ENCODE results near the gene GOLGA7B.

The GOLGA7B gene

DNA sequence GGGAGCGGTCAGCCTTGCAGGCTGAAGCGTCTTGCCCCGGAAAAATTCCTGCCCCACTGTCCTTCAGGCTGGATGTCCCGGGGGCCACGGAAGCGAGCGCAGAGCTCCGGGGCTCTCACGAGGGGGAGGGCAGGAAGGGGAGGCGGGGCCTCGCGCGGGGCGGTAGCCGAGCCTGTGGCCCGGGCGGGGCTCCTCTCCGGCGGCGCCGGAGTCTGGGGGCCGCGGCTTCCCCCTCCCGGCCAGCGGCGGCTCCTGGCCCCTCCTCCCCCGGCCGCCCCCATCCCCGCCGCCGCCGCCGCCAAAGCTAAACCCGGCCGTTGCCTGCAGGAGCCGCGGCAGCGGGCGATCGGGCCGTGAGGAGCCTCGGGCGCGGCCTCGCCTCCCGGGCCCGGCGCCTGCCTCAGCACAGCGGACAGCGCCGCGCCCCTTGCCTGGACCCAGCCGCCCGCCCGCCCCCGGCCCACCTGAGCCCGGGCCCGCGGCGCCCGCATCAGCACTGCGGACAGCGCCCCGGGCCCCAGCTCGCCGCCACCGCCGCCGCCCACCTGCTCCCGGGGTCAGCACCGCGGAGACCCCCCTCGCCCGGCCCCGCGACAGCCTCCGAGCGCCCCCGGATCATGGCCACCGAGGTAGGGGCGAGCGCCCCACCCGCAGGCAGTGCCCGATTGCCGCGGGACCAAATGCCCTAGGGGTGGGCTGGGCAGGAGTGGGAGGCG is at the start of gene GOLGA7B:
Gene GOLGA7B (plus strand): TSS at position 157 of the 716 bp plus-strand sequence. CDS start 461 bp downstream, at position 618.
- DNase-seq (ENCODE audit: low read depth): no peak

DNA sequence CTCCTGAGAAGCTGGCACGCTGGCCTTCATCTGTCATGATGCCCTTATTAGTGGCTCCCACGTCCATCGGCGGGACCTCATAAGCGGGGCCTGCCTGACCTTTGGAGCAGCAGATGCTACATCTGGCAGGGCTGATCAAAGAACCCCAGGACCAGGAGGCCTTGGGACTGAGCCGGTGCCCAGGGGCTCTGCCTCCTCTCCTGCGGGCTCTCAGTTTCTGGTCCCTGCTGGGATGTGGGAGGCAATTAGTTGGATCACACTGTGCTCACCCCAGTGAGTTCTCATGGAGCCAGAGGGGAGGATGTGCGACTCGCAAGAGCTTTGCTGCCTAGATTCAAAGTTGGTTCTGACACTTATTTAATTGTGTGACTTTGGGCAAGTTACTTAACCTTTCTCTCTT is 49.2 kb upstream of the GOLGA7B start:
- DNase-seq (ENCODE audit: low read depth): no peak

DNA sequence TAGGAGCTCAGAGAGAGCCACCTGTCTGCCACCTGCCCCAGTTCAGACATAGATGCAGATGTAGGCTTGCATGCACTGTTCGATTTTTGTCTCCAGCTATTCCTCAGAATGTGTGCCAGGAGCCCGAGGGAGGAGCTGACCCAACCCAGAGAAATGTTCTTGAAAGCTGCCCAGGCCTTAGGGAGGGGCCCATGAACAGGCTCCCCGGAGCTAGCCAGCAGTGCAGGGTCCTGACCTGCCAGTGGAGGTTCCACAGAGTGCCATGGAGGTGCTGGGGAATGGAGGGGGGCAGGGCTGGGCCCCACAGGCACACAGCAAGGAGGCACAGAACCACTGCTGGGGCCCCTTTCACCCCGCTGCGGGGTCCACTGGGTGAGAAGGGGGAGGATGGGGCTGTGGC is 48.2 kb upstream of the GOLGA7B start:
- no peak for DNase-seq (ENCODE audit: low read depth)

DNA sequence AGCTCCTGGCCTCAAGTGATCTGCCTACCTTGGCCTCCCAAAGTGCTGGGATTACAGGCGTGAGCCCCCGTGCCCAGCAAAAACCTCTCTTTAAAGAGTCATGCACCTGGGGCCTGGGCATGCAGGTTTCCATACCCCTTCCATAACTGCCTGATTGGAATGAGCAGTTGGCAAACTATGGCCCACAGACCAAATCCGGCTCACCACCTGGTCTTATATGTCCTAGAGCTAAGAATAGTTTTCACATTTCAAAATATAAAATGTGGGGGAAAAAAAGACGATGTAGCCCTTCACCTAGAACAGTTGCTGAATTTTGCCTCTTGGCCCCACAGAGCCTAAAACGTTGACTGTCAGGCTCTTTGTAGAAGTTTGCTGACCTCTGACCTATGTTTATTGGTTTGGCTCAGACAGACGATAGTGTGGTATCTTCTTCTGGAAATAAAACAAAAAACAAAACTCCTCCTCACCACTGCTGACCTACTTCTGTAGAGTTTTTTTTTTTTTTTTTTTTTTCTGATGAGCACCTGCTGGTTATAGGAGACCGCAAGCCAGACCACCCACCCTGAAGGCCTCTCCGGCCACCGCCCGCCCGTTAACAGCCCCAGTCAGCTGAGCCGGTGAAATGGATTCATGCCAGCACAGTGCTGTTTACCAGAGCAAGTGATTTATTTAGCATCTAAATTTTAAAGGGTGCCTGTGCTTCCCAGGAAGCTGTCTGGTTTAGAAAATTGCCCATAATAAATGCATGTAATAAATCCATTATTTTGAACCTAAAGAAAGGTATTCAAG is 44.4 kb upstream of the GOLGA7B start:
- no peak for DNase-seq (ENCODE audit: low read depth)

DNA sequence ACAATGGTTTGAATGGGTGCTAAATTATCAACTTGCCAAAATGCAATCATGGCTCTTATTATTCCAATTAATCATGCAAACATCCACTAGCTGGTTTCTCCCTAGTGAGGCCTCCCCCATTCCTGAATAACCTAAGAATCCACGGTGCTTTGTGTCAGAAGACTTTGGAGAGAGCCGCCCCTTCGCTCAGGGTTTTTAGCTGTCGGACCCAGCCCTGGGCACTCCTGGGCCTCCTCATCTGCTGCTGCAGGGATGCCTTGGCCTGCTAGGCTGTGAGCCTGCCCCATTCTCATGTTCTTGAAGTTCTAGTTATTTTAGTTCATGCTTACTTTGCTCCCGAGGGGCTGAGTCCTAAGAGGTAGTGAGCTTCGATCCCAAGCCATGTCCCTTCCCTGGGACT is 43.7 kb upstream of the GOLGA7B start:
- DNase-seq (ENCODE audit: low read depth): no peak

DNA sequence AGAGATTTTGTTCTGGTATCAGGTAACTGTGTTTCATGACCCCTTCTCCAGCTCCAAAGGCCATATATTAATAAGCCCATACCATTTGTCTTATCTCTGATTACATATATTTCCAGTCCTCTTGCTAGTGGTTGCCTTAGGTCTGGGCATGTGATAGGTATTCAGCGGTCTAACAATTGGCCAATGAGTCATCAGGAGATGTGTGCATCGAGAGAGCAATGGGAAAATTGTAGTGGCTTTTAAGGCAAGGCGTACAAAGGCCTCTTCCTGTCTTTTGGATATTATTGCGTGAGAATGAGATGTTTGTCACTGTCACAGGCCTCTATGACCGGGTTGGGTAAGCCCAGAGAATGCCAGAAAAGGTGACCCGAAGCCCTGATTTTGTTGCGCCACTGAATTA is 39.2 kb upstream of the GOLGA7B start:
- DNase-seq (ENCODE audit: low read depth): no peak

DNA sequence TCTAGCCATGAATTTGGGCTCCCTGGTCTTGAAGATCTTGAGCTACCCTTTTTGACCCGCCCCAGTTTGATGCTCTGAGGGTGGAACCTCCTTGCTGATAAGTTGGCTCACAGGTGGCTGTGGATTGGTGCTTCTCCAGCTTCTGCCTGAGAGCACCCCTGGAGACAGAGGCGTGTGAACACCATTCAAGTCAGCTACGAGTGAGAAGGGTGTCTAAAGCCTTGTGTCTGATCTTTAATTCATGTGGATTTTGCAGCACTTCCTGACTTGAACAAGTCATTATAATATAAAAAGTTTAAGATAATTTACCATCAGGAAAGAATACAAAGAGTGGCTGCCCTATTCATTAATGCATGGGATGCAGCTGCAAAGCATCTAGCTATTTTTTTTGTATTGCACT is 37.7 kb upstream of the GOLGA7B start:
- no peak for DNase-seq (ENCODE audit: low read depth)

DNA sequence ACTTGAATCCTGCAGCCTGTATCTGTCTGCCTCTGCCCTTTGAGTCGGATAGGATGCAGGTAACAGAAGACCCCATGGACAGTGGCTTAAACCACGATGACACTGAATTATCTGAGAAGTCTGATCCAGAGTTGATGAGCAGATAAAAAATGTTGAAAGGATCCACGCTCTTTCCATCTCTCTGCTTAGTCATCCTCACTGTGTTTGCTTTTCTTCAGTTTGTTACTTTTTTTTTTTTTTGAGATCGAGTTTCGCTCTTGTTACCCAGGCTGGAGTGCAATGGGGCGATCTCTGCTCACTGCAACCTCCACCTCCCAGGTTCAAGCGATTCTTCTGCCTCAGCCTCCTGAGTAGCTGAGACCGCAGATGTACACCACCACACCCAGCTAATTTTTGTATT is 36.9 kb upstream of the GOLGA7B start:
- DNase-seq (ENCODE audit: low read depth): no peak

DNA sequence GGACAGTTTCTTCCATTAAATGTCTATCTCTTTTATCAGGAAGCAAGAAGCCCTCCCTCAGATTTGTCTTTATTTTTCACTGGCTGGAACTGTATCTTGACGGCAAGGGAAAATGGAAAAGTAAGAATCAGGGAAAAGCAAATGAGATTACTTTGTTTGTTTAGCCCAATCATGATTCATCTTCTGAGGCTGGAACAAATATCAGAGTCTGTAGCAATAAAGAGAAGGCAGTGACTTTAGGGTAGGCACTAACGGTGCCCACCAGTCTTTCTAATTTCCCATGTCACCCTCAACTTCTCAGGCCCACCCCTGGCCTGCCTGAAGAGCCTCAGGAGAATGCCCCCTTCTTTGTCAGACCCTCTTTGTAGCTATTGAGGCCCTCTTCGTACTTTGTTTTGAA is 36.3 kb upstream of the GOLGA7B start:
- no peak for DNase-seq (ENCODE audit: low read depth)

DNA sequence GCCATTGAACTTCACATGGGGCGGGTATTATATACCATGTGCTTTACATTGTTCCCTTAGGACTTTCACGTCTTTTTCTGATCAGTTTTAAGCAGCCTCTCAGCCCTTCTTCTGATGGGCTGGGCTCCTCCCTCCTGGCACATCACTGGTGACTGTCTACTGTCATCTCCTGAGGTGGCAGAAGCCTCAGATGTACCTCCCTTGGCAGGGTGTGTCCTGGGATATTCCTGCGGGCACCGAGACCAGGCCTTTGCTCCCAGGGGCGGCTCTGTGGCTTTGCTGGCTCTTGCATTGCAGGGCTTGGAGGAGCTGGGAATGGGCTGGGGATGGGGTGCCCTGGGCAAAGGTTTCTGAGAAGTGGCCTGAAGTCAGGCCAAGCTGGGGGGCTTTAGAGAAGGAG is 34.6 kb upstream of the GOLGA7B start:
- no peak for DNase-seq (ENCODE audit: low read depth)

DNA sequence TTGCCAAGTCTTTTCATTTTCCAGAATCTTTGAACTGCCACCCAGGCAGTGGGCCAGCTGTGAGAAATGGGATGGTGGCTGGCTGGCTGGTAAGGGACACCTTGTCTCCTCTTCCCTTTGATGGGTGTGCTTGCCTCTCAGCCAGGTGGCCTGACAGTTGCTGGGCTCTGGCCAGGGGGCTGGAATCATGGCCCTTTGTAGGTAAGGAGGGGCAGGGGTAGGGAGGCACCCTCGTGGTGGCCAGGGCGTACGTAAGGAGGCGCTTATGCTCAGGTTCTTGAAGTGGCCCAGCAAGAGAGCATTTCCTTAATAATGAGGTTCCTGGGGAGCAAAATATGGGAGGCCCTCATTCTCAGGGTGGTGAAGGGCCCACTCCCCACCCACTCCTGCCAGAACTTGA is 33.0 kb upstream of the GOLGA7B start:
- DNase-seq (ENCODE audit: low read depth): no peak

DNA sequence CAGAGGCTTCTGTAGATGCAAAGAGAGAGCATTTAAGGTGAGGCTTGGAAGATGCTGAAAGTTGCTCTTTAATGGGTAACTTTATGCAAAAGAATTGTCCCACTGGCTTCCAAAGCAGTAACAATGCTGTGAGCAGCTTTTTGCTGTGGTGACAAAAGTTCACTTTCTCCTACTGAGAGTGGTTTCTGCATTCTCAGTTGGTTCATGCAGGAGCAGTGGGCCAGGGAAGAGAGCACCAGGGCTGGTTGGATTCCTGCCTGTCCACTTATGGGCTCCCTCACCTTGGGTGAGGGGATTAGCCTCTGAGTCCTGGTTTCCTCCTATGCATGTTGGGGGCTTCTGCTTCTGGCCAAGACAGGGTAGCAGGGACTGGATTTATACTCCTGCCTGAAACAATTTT is 31.1 kb upstream of the GOLGA7B start:
- no peak for DNase-seq (ENCODE audit: low read depth)

DNA sequence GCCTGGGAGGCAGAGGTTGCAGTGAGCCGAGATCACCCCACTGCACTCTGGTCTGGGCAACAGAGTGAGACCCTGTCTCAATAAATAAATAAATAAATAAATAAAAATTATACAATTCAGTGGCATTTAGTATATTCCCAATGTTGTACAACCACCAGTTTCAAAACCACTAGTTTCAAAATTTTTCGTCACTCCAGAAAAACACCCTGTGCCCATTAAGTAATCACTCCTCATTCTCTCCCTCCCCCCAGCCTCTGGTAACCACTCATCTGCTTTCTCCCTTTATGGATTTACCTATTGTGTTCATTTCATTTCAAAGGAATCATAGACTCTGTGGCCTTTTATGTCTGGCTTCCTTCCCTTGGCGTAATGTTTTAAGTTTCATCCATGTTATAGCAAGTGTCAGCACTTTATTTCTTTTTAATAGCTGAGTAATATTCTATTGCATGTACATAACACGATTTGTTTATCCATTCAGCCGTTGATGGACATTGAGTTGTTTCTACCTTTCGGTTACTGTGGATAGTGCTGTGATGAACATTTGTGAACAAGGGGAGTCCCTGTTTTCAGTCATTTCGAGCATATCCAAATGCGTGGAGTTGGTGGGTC is 29.4 kb upstream of the GOLGA7B start:
- DNase-seq (ENCODE audit: low read depth): no peak

DNA sequence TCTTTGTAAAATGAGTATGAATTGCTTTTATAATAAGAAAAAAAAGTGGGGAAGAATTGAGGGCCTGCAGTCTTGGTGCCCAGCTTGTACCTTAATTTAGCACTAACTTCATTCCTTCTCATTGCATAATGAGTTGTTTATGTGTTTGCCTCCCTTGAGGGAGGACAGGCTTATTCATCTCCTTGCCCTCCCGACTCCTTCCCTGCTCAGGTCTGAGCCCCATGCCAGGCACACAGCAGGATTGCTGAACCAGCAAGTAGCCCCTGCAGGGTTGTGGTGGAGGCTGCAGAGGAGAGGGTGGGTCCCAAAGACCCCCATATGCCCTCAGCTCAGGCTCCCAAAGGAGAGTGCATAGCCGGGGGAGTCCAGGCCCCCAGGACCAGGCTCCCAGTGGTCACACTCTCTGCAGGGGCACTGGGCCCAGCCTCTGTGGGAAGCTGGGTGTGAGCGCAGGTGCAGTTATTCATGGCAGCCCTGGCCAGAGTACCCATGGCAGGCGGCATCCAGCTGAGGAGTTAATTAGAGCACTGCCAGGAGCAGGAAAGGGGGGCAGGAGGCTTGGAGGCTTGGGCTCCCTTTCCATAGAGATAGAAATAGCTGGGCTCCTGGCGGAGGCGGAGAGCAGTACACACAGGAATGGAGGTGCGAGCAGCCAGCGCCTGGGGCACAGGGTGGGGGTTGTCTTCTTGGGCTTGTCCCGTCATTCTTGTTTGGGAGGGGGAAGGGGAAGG is 28.2 kb upstream of the GOLGA7B start:
- no peak for DNase-seq (ENCODE audit: low read depth)

DNA sequence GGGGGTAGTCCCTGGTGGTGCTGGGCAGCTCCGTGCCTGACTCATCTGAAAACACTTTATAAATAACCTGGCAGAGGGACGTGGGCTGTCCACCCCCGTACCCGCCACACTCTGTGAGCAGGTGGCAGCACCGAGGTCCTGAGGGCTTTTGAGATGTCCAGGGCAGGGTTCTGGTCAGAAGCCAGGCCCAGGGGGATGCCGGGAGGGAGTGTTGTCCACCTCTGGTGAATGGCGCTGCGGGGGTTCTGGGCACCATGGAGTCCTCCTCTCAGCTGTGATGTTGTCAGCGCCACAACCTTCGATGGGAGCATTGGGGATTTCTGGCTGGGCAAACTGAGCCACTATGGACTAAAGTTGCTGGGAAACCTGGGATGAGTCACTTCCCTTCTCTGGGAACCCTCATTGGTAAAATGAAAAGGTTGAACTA is 27.4 kb upstream of the GOLGA7B start:
- no peak for DNase-seq (ENCODE audit: low read depth)

DNA sequence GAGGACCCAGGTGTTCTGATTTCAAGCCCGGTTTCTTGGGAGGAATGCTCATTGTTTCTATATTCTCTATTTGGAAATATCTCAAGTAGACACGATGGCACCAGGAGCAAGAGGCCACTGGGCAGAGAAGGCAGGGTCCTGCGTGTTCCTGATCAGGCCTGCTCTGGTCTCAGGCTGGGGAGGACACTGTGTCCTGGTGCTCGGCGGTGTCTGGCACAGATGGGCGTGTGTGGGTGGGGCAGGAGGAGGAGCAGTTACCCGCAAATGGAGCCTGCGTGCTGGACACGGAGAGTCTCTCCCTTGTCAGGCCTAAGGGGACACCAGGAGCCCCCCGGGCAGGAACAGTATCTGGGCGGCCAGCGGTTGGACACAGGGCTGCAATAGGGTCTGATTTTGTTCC is 25.9 kb upstream of the GOLGA7B start:
- no peak for DNase-seq (ENCODE audit: low read depth)

DNA sequence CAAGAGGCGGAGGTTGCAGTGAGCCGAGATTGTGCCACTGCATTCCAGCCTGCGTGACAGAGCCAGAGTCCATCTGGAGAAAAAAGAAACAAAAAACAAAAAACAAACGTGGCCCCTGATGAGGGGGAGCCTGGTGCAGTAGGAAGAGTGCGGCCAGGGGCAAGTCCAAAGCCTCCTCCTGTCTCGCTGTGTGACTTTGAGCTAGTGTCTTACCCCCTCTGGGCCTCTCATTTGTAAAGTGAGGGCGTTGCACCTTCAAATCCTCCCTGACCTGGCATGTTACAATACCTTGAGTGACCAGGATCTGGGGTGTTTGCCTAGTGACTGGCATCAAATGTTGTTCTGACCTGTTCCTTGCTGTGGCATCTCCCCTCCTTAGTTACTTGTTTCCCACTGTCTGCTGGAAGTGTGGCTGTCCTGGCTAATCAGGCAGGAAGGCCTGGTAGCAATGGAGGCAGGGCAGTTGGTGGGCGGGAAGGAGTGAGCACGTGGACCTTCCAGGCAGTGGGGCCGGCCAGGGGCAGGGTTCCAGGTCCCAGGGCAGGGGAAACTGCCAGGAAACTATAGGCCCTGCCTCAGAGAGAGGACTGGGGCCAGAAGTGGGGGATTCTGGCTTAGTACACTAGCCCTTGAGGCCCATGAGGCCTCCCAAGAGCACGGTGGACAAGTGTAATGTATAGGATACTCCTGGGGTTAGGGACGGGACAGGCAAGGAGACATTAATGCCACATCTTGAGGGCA is 24.5 kb upstream of the GOLGA7B start:
- DNase-seq (ENCODE audit: low read depth): no peak

DNA sequence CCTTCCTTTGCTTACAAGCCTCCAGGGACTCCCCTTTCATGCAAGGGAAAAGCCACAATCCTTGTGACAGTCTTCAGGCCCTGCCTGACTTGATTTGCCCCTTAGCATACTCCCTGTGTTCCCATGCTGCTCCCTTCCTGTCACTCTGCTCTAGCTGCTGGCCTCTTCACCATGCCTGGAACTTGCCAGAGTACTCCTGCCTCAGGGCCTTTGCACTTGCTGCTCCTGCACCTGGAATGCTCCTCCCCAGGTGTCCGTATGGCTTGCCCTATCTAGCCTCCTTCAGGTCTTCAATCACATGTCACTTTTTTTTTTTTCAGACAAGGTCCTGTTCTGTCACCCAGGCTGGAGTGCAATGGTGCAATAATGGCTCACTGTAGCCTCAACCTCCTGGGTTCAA is 22.8 kb upstream of the GOLGA7B start:
- no peak for DNase-seq (ENCODE audit: low read depth)

DNA sequence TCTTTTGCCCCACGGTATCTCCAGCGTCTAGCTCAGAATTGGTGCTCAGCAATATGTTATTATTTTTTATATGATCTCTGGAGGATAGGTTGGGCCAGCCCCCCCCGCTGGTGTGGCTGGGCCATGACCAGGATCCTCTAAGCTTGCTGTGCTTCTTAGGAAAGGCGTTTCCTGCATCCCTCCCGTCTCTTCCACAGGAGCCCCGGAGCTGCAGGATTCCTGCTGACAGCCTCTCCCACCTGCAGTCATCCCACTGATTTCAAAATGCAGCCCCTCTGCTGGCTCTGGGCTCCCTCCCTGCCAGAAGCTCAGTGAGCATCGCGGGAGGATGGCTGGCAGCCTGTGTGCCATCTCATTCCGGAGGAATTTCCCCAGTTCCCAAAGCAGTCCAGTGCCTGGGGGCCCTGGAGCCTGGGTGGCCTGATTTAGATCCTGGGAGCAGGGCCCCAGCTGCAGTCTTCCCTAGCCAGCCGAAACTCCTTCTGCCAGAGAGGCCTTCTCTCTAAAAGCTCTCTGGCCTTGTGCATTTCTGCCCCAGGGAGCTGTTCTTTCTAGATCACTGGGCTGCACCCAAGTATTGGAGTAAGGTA is 21.8 kb upstream of the GOLGA7B start:
- no peak for DNase-seq (ENCODE audit: low read depth)

DNA sequence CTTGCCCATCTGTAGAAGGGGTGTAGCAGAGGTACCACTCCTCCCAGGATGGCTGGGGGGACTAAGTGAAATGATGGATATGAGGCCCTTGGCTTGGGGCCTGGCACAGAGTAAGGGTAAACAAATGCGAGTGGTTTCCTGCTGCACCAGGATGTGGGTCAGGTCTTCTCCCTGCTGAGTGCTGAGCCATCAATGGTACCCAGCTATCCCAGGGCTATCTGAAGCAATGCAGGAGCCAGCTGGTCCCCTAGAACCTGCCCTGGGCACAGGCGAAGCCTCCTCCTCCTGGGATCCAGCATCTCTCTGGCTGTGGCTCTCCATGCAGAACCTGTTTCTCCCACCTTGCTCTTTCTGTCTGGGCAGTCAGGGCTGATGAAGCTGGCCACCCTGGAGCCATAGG is 20.9 kb upstream of the GOLGA7B start:
- no peak for DNase-seq (ENCODE audit: low read depth)

DNA sequence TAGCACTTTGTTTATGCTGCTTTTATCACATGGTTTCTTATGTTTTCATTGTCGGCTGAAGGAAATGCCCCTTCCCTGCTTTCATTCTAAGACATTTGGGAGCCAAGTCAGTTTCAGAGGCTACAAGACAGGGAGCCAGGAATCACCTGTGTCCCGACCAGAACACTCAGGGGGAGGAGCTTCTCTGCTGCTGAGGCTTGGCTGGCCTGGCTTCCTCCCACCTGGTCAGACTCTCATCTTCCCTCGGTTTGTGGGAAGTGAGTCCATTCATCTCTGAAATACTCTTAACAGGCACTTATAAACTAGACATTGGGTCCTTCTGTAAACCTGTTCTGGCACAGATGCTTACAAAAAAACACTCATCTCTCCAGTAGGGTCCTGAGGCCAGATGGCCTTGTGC is 19.6 kb upstream of the GOLGA7B start:
- no peak for DNase-seq (ENCODE audit: low read depth)

DNA sequence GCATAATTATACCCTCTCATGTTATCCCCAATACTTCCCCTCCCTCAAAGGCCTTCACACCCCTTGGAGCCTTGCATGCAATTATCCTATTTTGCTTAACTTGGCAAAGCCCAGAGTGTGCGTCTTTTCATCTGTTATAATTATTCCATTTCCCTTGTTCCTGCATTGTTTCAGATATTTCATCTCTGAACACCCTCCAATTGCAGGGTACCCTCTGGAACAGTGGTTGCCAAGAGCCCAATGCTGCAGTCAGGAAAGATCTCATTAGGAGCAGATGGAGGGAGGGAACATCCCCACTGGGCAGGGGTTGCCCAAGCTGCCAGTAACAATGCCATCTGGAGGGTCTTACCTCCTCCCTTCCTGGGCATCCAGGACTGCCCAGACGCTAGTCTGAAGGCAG is 18.4 kb upstream of the GOLGA7B start:
- no peak for DNase-seq (ENCODE audit: low read depth)

Measured in fibroblast of the conjunctiva (primary cell).